IPS-18c (cell line): ENCODE measurements around the gene SEC22A.

ENCODE experiments used
- H3K4me3 ChIP-seq: 2 replicates; pipeline ENCODE4 v1.7.0; 2013; ENCODE audit warnings: low read depth, mild to moderate bottlenecking, low read length, moderate library complexity; ENCODE audit not compliant: insufficient read depth
- H3K9me3 ChIP-seq: one replicate; pipeline ENCODE4 v1.6.1; 2013; ENCODE audit warnings: mild to moderate bottlenecking, low read length, moderate library complexity; ENCODE audit not compliant: control insufficient read depth, insufficient read depth

Gene SEC22A

DNA sequence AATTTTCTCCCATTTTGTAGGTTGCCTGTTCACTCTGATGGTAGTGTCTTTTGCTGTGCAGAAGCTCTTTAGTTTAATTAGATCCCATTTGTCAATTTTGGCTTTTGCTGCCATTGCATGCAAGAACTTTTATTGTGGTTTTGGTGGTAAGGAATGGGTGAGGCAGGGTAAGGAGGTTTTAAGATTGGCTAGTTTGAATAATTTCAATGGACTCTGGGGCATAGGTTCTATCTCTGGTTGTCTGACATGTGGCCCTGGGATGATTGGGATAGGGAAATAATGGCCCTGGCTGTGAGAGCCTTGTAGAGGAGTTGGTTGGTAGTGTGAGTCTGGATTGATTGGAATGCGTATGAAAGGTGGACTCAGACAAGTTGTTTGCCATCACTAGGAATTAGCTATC, 38.0 kb downstream of the SEC22A start:
- Histone ChIP-seq H3K4me3 (no peak overlapping the region), H3K9me3 (no peaks in the 10 kb centered on the region)

DNA sequence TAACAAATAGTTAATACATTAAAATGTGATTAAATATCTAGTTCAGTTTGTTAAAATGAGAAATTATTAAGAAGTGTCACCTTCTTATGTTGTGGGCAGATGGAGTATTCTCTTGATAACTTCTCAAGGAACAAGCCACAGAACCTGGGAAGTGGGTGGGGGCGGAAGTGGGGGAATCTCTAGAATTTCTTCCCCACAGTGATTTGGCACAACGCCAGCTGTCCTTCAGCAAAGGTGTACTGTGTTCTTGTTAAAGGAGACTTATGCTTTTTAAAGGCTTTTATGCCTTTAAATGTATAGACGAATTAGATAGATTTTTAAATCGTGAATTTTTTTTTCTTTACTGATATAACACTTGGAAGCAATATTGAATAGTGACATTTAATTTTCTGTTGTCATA, 42.4 kb downstream of the SEC22A start:
- Histone ChIP-seq H3K4me3 (no peak overlapping the region), H3K9me3 (no peaks in the 10 kb centered on the region)

DNA sequence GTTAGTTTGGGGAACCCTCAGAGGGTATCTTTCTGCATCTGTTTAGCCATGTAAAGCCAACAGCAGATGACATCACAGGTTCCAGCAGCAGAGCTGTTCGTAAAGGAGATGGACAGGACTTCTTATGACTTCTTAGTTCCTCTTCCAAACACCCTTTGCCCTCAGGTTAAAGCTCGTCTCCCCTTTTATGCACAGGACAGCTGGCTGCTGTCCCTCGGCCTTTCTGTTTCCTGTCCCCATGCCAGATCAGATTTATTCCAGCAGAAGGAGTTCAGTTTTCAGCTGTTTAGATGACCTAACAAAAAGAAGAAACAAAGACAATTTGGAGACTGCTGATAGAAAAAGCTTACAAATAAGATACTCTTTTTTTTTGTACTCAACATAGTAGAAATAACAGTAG, 45.1 kb downstream of the SEC22A start:
- H3K4me3 ChIP-seq, result no peak overlapping the region

DNA sequence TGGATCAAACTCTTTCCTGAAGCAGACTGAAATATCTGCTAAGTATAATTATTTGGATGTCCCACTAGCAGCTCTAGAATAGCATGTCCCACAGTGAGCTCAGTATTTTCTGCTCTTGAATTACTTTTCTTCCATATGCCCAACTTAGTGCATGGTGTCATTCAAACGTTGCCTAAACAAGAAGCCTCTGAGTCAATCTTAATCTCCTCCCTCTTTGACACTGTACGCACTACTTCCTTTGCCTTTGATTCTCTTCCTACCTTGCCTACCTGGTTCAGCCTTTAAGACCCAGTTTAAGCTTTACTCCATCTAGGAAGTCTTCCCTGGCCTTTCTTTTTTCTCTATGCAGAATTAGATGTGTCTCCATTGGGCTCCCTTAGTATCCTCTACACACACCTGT, 54.5 kb downstream of the SEC22A start:
- no peak overlapping the region for H3K4me3 ChIP-seq
- no peaks in the 10 kb centered on the region for H3K9me3 ChIP-seq

More for the DNA sequence above, 45.1 kb downstream of the SEC22A start:
- no peaks in the 10 kb centered on the region for H3K9me3 ChIP-seq

DNA sequence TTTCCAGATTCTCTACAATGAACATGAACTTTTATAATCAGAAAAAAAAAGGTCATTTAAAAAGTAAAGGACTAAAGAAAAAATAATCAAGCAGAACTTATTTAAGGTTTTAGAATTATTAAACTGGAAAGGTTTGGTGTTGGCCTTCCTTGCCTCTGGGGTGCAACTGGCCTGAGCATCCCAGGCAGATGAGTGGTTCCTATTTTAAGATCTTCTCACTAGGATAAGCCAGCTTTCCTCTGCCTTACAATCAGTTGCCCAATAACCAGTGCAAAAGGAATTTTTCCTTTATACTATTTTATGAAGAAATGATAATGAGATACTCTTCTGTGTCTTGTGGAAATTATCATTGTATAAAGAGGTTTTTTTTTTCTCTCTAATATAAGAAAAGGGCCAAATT, 56.6 kb downstream of the SEC22A start:
- Histone ChIP-seq H3K4me3 (no peak overlapping the region), H3K9me3 (no peaks in the 10 kb centered on the region)

DNA sequence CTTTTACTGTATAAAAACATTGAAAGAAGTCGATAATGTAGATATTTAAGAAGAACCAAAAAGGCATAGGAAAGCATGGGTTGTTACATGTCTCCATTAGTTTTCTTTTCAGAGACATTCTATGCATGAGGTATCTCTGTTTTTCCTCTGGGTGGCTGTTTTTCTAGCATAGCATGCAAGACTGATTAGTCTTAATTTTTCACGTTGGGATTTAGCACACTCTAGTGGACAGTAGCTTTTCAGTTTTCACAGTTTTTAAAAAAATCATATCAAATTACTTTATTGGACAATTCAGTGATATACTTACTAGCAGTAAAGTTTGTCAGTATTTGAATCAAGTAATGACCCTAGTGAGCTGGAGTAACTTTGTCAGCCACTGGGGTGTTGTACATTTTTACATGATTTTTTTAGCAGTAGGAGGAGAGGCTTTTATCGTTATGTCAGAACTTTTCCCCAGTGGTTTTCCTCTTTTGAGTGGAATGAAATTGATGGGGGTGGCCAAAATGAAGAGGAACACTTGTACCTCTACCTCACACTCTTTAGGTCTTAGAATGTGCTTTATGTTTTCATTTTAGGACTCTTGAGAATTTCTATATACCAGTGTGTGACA, 57.2 kb downstream of the SEC22A start:
- no peaks in the 10 kb centered on the region for H3K9me3 ChIP-seq

DNA sequence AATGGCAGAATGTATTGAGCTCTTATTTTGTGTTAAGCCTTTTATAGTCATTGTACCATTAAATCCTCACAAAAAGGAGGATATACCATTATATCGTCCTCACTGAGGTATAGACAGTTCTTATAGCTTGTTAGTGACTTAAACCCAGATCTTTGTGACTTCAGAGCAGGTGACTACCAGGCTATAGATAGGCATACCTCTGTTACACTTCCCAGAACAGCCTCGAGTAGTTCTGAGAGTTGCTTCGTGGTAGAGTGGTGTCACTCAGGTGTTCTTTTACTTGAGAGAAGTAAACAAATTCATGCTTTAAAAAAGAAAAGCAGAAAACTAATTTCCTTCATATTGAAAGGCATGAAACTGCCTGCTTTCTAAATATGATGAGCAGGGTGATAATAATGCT, 59.9 kb downstream of the SEC22A start:
- Histone ChIP-seq H3K9me3 (no peaks in the 10 kb centered on the region), H3K4me3 (no peak overlapping the region)

More for the DNA sequence above, 57.2 kb downstream of the SEC22A start:
- no peak overlapping the region for H3K4me3 ChIP-seq

DNA sequence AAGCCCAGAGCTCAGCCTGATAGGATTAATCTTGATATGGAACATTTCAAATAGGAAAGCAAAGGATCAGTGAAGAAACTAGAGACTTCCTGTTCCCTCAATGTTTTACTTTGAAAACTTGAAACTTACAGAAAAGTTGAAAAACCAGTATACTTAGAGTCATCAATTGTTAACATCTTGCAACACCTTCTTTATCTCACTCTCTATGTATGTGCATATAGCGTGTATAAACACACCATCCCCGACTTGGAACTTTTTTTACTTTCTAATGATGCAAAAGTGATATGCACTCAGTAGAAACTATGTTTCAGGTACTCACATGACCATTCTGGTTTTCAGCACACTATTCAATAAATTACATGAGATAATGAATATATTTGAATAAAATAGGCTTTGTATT, 60.5 kb downstream of the SEC22A start:
- Histone ChIP-seq H3K4me3 (no peak overlapping the region), H3K9me3 (no peaks in the 10 kb centered on the region)

DNA sequence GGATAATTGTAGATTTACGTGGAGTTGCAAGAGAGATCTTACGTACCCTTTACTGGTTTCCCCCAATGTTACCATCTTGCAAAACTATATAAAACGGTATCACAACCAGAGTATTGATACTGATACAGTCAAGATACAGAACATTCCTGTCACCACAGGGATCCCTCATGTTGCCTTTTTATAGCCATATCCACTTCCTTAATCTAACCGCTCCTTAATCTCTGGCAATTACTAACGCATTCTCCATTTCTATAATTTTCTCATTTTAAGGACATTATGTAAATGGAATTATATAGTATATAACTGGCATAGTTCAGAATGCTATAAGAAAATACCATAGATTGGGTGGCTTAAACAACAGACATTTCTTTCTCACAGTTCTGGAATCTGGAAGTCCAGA, 61.1 kb downstream of the SEC22A start:
- Histone ChIP-seq H3K4me3 (no peak overlapping the region), H3K9me3 (no peaks in the 10 kb centered on the region)

DNA sequence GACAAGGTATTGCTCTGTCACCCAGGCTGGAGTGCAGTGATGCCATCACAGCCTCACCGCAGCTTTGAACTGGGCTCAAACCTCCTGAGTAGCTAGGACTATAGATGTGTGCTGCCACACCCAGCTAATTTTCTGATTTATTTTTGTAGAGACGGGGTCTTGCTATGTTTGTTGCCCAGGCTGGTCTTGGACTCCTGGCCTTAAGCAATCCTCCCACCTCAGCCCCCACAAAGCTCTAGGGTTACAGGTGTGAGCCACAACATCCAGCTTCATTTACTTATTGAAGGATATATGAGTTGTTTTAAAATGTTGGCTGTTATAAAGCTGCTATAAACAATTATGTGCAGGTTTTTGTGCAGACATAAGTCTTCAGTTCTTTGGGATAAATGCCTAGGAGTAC, 62.2 kb downstream of the SEC22A start:
- no peaks in the 10 kb centered on the region for H3K9me3 ChIP-seq
- no peak overlapping the region for H3K4me3 ChIP-seq

DNA sequence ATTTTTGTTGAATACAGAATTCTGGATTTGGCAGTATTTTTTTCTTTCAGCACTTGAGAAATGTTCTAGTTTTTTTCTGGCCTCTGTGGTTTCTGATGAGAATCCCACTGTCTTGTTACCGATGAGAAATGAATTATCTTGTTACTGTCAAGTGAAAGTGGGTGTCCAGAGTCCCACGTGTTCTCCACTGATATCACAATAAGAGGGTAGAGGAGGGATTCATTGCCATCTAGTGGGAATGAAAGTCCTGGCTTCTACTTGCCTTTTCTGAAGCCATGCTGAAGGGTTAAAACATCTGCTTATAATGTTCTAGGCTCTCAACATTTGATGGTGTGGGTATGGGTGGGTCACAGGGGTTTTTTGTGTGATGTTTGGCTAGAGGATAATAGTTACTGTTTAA, 66.1 kb downstream of the SEC22A start:
- H3K9me3 ChIP-seq, result no peaks in the 10 kb centered on the region
- no peak overlapping the region for H3K4me3 ChIP-seq

DNA sequence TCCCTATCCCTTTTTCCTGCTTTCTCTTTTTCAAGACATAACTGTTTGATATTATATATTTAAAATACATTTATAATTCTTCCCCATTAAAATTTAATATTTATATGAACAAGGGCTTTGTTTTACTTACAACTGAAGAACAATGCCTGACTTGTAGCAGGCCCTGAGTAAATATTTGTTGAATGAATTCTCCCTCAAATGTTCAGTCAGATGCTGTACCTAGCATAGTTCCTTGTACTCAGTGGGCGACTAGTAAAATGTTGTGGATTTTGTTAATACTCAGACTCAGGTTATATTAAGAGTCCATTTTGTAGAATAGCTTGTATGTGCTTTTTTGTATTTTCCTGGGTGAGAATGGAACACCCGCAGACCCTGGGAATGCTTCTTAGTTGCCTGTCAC, 69.1 kb downstream of the SEC22A start:
- no peak overlapping the region for H3K4me3 ChIP-seq

DNA sequence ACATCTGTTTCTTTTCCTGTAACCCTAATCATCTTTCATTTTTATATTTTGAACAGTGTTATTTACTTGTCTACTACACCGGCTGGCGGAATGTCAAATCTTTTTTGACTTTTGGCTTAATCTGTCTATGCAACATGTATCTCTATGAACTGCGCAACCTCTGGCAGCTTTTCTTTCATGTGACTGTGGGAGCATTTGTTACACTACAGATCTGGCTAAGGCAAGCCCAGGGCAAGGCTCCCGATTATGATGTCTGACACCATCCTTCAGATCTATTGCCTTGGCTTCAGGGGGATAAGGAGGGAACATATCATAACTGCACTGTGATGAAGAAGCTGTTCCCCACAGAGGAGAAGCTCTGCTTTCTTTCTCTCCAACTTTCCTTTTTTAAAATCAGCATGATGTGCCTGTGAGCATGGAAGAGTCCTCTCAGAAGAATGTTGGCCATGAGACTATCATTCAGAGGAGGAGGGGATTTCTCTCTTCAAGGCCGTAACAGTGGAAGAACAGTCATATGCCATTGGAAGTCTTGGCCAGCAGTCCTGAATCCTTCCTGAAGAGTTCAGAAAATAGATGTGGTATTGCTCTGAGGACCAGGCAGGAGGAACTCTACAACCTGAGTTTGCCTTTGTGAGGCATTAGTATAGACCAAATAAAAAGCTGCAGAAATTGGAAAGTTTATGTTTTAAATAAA, 69.9 kb downstream of the SEC22A start:
- no peak overlapping the region for H3K4me3 ChIP-seq

More for the DNA sequence above, 69.1 kb downstream of the SEC22A start:
- H3K9me3 ChIP-seq, result no peaks in the 10 kb centered on the region

DNA sequence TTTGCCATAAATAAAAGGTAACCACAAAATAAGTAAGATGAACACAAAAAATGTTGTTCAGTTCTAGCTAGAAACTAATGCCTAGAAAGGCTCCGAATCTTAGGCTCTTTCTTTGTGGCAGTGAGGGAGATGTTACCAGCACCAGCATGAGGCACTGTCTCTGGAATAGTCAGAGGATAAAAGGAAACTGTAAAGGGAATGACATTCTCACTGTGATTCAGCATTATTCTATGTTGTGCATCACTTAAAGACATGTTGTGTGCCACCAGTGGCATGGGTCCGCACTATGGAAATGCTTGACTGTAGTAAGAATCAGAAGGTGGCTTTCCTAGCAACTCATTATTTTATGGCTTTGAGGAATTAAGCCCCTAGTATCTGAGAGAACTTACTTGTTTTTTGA, 70.8 kb downstream of the SEC22A start:
- Histone ChIP-seq H3K9me3 (no peaks in the 10 kb centered on the region), H3K4me3 (no peak overlapping the region)

More for the DNA sequence above, 69.9 kb downstream of the SEC22A start:
- no peaks in the 10 kb centered on the region for H3K9me3 ChIP-seq

DNA sequence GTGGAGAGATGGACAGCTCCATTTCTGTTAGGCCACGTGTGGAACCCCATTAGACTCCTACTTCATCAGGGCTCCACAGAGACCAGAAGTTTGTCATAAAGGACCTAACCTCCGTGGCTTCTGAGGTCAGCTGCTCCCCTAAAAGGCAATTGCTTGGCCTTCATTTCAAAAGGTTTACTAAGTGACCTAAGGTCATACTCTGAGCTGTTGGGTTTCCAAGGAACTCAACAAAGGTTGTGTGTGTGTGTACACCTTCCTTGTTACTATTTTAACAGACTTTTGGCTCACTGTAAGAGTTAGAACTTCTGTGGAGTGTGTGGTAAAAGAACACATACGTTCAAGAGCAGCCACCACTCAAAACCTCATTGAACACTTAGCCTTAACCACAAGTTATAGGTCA, 73.9 kb downstream of the SEC22A start:
- Histone ChIP-seq H3K9me3 (no peaks in the 10 kb centered on the region), H3K4me3 (no peak overlapping the region)

DNA sequence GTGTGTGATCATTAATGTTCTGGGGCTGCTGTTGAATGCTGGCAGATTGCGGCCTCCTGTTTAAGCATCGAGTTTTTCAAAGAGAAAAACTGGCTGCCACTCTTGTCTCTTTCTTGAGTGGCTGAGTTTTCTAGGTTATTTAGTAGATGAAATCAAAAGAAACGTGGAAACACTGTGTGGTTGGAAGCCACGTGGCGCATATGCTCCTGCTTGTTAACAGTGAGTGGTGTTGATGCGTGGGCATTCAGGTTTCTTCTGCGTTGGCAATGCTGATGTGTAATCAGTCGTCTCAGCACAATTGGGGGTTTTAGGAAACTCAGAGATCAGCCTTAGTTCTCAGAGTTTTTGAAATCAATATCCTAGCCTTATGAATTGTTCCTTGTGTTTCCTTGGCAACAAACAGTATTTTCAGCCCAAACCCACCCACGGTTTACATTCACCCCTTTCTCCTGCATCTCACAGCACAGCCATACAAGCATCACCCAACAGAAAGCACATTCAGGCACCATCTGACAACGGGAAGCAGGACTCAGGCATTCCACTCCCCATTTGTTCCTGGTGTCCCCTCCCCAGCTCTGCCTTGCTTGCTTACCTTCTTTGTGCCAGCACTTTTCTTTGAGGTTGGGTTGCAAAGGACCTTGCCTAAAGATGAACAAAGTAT, 74.7 kb downstream of the SEC22A start:
- no peaks in the 10 kb centered on the region for H3K9me3 ChIP-seq
- H3K4me3 ChIP-seq, result no peak overlapping the region

DNA sequence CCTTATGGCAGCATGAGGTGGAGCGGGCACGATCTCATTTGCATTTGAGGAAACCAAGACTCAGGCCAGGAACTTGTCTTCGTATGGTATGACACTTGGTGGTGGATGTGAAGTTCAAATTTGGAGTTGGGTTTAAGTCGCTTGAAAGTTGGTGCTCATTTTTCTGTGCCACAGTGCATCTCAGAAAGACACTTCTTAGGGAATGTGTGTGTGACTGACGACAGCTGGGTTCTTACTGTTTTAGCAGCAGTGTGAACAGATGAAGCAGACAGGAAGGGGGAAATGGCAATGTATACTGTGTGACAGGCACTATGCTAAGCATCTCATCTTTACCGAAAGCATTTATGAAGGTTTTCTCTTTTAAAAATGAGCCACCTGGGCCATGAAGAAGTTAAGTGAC, 75.4 kb downstream of the SEC22A start:
- H3K4me3 ChIP-seq, result no peak overlapping the region
- H3K9me3 ChIP-seq, result no peaks in the 10 kb centered on the region

DNA sequence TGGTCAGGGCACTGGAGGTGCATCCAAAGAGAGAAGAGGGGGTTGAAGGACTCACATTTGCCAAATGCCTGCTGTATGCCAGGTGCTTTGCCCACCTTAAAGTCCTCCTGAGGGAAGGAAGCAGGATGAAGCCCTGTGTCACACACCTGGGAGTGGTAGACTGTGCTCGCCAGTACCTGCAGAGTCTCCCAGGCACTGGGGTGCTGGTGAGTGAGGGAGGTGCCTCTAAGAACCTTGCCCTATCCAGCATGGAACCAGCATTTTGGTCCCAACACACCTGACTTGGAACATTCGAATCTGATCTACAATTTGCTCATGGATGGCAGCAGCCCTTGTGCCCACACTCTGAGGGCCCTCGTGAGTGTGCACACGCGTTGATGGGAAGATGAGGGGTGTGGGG, 76.7 kb downstream of the SEC22A start:
- Histone ChIP-seq H3K4me3 (no peak overlapping the region), H3K9me3 (no peaks in the 10 kb centered on the region)
